ENCODE results near the gene LRRC1. TPM values are rescaled to one million over a fixed set of nuclear protein-coding genes. Genes with fewer than 3 reads are reported as not detected.

The LRRC1 gene
- total and polyA plus RNA-seq, 10 of the 15 experiments (the other 5 are each of a cell fraction or from before 2014, with no cell fraction given), result 0.35 to 9.3 (median 0.63) TPM

DNA sequence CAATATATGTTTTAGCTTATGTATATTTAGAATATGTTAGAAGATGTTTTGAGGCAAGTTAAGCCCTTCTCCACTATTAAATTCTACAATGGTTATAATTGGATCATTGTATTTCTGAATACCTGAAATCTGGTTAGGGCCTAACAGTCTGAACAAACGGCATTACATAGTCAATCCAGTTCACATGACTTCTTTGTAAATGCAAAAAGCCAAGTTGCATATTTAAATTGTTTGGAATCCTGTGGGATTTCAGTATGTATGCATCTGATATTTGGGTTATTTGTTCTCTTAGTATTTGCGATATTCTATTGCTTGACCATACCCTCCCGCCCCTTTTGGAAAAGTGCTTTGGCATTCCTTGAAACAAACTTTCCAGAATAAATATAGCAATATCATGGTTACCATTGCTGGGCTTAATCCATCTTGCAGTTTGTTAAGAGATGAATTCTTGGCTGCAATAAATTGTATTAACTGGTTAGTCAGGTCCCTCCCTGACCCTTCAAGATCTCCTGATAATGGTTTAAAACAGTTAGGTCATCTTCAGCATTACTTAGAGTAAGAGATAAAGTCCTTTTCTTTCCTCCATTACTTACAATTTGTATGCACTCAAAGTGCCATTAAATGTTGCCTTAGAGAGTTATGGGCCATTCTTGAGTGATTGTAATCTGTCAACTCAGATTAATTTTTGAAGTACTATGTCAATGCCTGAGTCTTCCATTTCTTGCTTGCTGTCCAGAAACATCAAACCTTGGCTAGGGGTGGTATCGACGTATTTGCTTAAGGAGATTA is 36.5 kb downstream of the LRRC1 start:
- Histone ChIP-seq H3K79me2 (ENCODE audit: control insufficient read depth, insufficient read depth, low read length) (no peaks in the 10 kb centered on the region), H4K20me1 (ENCODE audit: control insufficient read depth, insufficient read depth) (no peaks in the 10 kb centered on the region), H3K27ac (ENCODE audit: control insufficient read depth, insufficient read depth) (no peak overlapping the region), H3K36me3 (ENCODE audit: control insufficient read depth in 2 of 2, insufficient read depth in 2 of 2, low read length in 1 of 2) (no peaks in the 10 kb centered on the region), H3K4me1 (ENCODE audit: control insufficient read depth, insufficient read depth, low read length) (no peaks in the 10 kb centered on the region), H3K27me3 (replicated peaks in 1 of 2; ENCODE audit: control insufficient read depth in 2 of 2, insufficient read depth in 2 of 2, low read length in 1 of 2) (no peaks in the 10 kb centered on the region), H2AFZ (ENCODE audit: control insufficient read depth, low read depth, low read length) (no peak overlapping the region), H3K4me2 (ENCODE audit: control insufficient read depth, insufficient read depth) (no peak overlapping the region), H3K9ac (ENCODE audit: control insufficient read depth, insufficient read depth, low read length) (no peak overlapping the region), H3K9me3 (replicated peaks; ENCODE audit: control insufficient read depth, insufficient read depth, low read length) (no peaks in the 10 kb centered on the region), H3K4me3 (no peak overlapping the region)
- no TSS peak for BruUV-seq (replicated peaks)
- FAIRE-seq (no peak), ATAC-seq (no peak), DNase-seq (ENCODE audit: low read depth, low spot score) (no peak)
- CTCF ChIA-PET, result interaction anchor here (1.0 kb wide), 1 partner anchor 17 kb away, joined by 3 read pairs; no protein-coding TSS in a partner anchor
- intact Hi-C loops (cut with micrococcal nuclease; ENCODE audit: unreplicated experiment), result no loop called here
- SMC1A ChIA-PET (ENCODE audit: uncharacterized antibody, unreplicated experiment), result no interaction called here
- WGBS (ENCODE audit: insufficient coverage, insufficient replicate concordance, low lambda C conversion rate, missing lambda C conversion rate), result 73% methylated on average over 5 of the region's 5 CpGs
- RAD21 ChIA-PET (ENCODE audit: unreplicated experiment), result no interaction called here
- in situ Hi-C loops (cut with MboI), result no loop called here
- POLR2A ChIA-PET, result no interaction called here
- TF ChIP-seq, protein P1, sequence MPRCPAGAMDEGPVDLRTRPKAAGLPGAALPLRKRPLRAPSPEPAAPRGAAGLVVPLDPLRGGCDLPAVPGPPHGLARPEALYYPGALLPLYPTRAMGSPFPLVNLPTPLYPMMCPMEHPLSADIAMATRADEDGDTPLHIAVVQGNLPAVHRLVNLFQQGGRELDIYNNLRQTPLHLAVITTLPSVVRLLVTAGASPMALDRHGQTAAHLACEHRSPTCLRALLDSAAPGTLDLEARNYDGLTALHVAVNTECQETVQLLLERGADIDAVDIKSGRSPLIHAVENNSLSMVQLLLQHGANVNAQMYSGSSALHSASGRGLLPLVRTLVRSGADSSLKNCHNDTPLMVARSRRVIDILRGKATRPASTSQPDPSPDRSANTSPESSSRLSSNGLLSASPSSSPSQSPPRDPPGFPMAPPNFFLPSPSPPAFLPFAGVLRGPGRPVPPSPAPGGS (IDR thresholded peaks at IDR 0.05; ENCODE audit: borderline replicate concordance, insufficient read depth, low read depth, low read length, poor library complexity, severe bottlenecking), result no peak
- TF ChIP-seq, protein P2, sequence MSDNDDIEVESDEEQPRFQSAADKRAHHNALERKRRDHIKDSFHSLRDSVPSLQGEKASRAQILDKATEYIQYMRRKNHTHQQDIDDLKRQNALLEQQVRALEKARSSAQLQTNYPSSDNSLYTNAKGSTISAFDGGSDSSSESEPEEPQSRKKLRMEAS (IDR thresholded peaks at IDR 0.05; ENCODE audit: low read depth, low read length), result no peak
- TF ChIP-seq RUNX3 (IDR thresholded peaks at IDR 0.05; ENCODE audit: low read length) (no peak), PAX8 (IDR thresholded peaks at IDR 0.05) (no peak), CHD4 (IDR thresholded peaks at IDR 0.05) (no peak), JUND (IDR thresholded peaks at IDR 0.05; ENCODE audit: low read depth, low read length) (no peak), IRF4 (IDR thresholded peaks at IDR 0.05; ENCODE audit: low read depth, low read length) (no peak), TCF3 (IDR thresholded peaks at IDR 0.05; ENCODE audit: borderline replicate concordance, insufficient read depth, low read depth, low read length) (no peak), ZNF622 (IDR thresholded peaks at IDR 0.05) (no peak), SMAD5 (IDR thresholded peaks at IDR 0.05; ENCODE audit: low read depth) (no peak), MXI1 (IDR thresholded peaks at IDR 0.05; ENCODE audit: low read depth, low read length) (no peak), ZNF274 (IDR thresholded peaks at IDR 0.05; ENCODE audit: insufficient read depth, insufficient read length) (no peak), SUPT20H (IDR thresholded peaks at IDR 0.05; ENCODE audit: borderline replicate concordance, control insufficient read depth, low read depth, low read length) (no peak), JUNB (IDR thresholded peaks at IDR 0.05) (no peak), LARP7 (IDR thresholded peaks at IDR 0.05) (no peak), KLF5 (IDR thresholded peaks at IDR 0.05; ENCODE audit: partially characterized antibody) (no peak)
- TF ChIP-seq, protein P3, sequence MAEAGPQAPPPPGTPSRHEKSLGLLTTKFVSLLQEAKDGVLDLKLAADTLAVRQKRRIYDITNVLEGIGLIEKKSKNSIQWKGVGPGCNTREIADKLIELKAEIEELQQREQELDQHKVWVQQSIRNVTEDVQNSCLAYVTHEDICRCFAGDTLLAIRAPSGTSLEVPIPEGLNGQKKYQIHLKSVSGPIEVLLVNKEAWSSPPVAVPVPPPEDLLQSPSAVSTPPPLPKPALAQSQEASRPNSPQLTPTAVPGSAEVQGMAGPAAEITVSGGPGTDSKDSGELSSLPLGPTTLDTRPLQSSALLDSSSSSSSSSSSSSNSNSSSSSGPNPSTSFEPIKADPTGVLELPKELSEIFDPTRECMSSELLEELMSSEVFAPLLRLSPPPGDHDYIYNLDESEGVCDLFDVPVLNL (IDR thresholded peaks at IDR 0.05; ENCODE audit: low read depth, low read length), result no peak
- TF ChIP-seq, protein P4, sequence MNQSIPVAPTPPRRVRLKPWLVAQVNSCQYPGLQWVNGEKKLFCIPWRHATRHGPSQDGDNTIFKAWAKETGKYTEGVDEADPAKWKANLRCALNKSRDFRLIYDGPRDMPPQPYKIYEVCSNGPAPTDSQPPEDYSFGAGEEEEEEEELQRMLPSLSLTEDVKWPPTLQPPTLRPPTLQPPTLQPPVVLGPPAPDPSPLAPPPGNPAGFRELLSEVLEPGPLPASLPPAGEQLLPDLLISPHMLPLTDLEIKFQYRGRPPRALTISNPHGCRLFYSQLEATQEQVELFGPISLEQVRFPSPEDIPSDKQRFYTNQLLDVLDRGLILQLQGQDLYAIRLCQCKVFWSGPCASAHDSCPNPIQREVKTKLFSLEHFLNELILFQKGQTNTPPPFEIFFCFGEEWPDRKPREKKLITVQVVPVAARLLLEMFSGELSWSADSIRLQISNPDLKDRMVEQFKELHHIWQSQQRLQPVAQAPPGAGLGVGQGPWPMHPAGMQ (IDR thresholded peaks at IDR 0.05; ENCODE audit: borderline replicate concordance), result no peak
- TF ChIP-seq, protein P5, sequence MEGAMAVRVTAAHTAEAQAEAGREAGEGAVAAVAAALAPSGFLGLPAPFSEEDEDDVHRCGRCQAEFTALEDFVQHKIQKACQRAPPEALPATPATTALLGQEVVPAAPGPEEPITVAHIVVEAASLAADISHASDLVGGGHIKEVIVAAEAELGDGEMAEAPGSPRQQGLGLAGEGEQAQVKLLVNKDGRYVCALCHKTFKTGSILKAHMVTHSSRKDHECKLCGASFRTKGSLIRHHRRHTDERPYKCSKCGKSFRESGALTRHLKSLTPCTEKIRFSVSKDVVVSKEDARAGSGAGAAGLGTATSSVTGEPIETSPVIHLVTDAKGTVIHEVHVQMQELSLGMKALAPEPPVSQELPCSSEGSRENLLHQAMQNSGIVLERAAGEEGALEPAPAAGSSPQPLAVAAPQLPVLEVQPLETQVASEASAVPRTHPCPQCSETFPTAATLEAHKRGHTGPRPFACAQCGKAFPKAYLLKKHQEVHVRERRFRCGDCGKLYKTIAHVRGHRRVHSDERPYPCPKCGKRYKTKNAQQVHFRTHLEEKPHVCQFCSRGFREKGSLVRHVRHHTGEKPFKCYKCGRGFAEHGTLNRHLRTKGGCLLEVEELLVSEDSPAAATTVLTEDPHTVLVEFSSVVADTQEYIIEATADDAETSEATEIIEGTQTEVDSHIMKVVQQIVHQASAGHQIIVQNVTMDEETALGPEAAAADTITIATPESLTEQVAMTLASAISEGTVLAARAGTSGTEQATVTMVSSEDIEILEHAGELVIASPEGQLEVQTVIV (IDR thresholded peaks at IDR 0.05; ENCODE audit: borderline replicate concordance, partially characterized antibody), result no peak

Data from GM12878 (cell line).